Measurements from ENCODE around the gene EFS.

DNA sequence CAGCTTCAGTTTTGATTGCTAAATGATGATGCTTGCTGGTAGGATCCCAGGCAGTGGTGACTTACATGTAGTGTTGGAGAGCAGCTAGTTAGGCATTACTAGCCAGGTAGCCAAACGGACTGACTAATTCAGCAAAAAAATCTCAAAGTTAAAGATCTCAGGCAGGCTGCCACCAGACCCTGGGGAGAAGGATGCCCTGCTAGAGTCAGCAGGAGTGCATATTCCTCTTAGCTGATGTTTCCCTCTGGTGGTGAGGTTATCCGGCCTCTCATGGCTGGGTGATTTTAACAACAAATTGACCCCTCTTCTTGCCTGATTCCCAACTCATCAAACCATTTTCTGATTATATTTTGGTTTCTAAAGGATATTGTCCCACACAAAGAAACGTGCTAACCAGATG, 2.8 kb downstream of the EFS start:
- TF ChIP-seq POLR2A (IDR thresholded peaks at IDR 0.05) (no peak), POLR2AphosphoS5 (IDR thresholded peaks at IDR 0.05; ENCODE audit: insufficient read depth in 1 of 2, low read depth in 1 of 2) (no peak)
- TF ChIP-seq, protein P1, sequence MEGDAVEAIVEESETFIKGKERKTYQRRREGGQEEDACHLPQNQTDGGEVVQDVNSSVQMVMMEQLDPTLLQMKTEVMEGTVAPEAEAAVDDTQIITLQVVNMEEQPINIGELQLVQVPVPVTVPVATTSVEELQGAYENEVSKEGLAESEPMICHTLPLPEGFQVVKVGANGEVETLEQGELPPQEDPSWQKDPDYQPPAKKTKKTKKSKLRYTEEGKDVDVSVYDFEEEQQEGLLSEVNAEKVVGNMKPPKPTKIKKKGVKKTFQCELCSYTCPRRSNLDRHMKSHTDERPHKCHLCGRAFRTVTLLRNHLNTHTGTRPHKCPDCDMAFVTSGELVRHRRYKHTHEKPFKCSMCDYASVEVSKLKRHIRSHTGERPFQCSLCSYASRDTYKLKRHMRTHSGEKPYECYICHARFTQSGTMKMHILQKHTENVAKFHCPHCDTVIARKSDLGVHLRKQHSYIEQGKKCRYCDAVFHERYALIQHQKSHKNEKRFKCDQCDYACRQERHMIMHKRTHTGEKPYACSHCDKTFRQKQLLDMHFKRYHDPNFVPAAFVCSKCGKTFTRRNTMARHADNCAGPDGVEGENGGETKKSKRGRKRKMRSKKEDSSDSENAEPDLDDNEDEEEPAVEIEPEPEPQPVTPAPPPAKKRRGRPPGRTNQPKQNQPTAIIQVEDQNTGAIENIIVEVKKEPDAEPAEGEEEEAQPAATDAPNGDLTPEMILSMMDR (IDR thresholded peaks at IDR 0.05), result peak in 1 of 3 experiments; percentile 7

All from vagina (tissue), 2 donors.